OCI-LY1 (cell line): ENCODE data around the gene OAF.

ENCODE experiments used
- H2AFZ ChIP-seq: fragments of 200-600 bp; sonication (generic), shearing (Covaris generic); 2 replicates; pipeline ENCODE4 v1.6.0; 2014; ENCODE audit warnings: antibody characterized with exemption, mild to moderate bottlenecking, low read length
- H3F3A ChIP-seq: fragments of 200-600 bp; sonication (generic), shearing (Covaris generic); 2 replicates; pipeline ENCODE4 v1.6.0; 2014; ENCODE audit warnings: mild to moderate bottlenecking, antibody characterized with exemption, low read length, moderate library complexity; ENCODE audit not compliant: insufficient read depth
- H3K27ac ChIP-seq: fragments of 200-600 bp; sonication (generic); 2 replicates; pipeline ENCODE4 v1.5.1; 2014; ENCODE audit warnings: low read length, mixed run types, mild to moderate bottlenecking, low read depth; ENCODE audit not compliant: poor library complexity, severe bottlenecking
- H3K27me3 ChIP-seq: fragments of 200-600 bp; sonication (generic); 2 replicates; pipeline ENCODE4 v1.6.0; 2014; ENCODE audit warnings: antibody characterized with exemption, mild to moderate bottlenecking, low read length, moderate library complexity; ENCODE audit not compliant: insufficient read depth
- H3K36me3 ChIP-seq: fragments of 200-600 bp; sonication (generic); 2 replicates; pipeline ENCODE4 v1.6.1; 2014; ENCODE audit warnings: mild to moderate bottlenecking, antibody characterized with exemption, low read length, moderate library complexity, mixed read lengths; ENCODE audit not compliant: insufficient read depth
- H3K4me1 ChIP-seq: fragments of 200-600 bp; sonication (generic); 2 replicates; pipeline ENCODE4 v1.5.1; 2014; ENCODE audit warnings: mild to moderate bottlenecking, low read length, moderate library complexity; ENCODE audit not compliant: insufficient read depth, severe bottlenecking
- H3K4me2 ChIP-seq: fragments of 200-600 bp; sonication (generic), shearing (Covaris generic); 2 replicates; pipeline ENCODE4 v1.6.1; 2014; ENCODE audit warnings: low read length
- H3K4me3 ChIP-seq: fragments of 200-600 bp; sonication (generic); 2 replicates; pipeline ENCODE4 v1.5.1; 2014; ENCODE audit warnings: low read length, low read depth, mild to moderate bottlenecking, mixed read lengths; ENCODE audit not compliant: poor library complexity, severe bottlenecking
- H3K79me2 ChIP-seq: fragments of 200-600 bp; shearing (Covaris generic); 2 replicates; pipeline ENCODE4 v1.6.1; 2016; ENCODE audit warnings: mixed run types, low read length, mixed read lengths; ENCODE audit not compliant: insufficient read depth
- H3K9ac ChIP-seq: fragments of 200-600 bp; sonication (generic), shearing (Covaris generic); 2 replicates; pipeline ENCODE4 v1.6.1; 2014; ENCODE audit warnings: mild to moderate bottlenecking, low read length, mixed read lengths
- H3K9me2 ChIP-seq: fragments of 200-600 bp; sonication (generic), shearing (Covaris generic); 2 replicates; pipeline ENCODE4 v1.6.1; 2014; ENCODE audit warnings: low read depth, mild to moderate bottlenecking, low read length, mixed read lengths
- H3K9me3 ChIP-seq: fragments of 200-600 bp; shearing (Covaris generic); 2 replicates; pipeline ENCODE4 v1.6.1; 2014; ENCODE audit warnings: low read length, mixed read lengths
- H4K20me1 ChIP-seq: fragments of 200-600 bp; sonication (generic), shearing (Covaris generic); 2 replicates; pipeline ENCODE4 v1.6.0; 2016; ENCODE audit warnings: mild to moderate bottlenecking, low read length; ENCODE audit not compliant: insufficient read depth
- CTCF ChIP-seq: fragments of 200-600 bp; sonication (generic), shearing (Covaris generic); IDR thresholded peaks from 2 replicates; pipeline ENCODE4 v1.5.1; 2017; ENCODE audit warnings: mild to moderate bottlenecking, antibody characterized with exemption, low read length, moderate library complexity, mixed read lengths
- EZH2 ChIP-seq: fragments of 200-600 bp; sonication (generic), shearing (Covaris generic); IDR thresholded peaks from 2 replicates; pipeline ENCODE4 v1.8.0; 2017; ENCODE audit warnings: borderline replicate concordance, mixed run types, mild to moderate bottlenecking, antibody characterized with exemption, low read length, moderate library complexity, mixed read lengths

OAF gene

GRCh38 chr11:120235024-120235628 lies 24.3 kb downstream of the OAF start:
- Histone ChIP-seq H3K79me2 (no peaks in the 10 kb centered on the region), H3K4me3 (no peak overlapping the region), H3F3A (no peaks in the 10 kb centered on the region), H3K36me3 (no peaks in the 10 kb centered on the region), H3K27me3 (no peaks in the 10 kb centered on the region), H4K20me1 (no peaks in the 10 kb centered on the region), H2AFZ (no peak overlapping the region), H3K4me1 (no peaks in the 10 kb centered on the region), H3K4me2 (no peak overlapping the region), H3K9me2 (no peaks in the 10 kb centered on the region), H3K9me3 (no peaks in the 10 kb centered on the region), H3K27ac (no peak overlapping the region), H3K9ac (no peak overlapping the region)
- TF ChIP-seq EZH2 (no peak), CTCF (peak; percentile 76)

GRCh38 chr11:120236169-120237107 lies 25.6 kb downstream of the OAF start:
- Histone ChIP-seq H3K9ac (no peak overlapping the region), H3K4me3 (no peak overlapping the region), H3K27me3 (no peaks in the 10 kb centered on the region), H3F3A (no peaks in the 10 kb centered on the region), H3K36me3 (no peaks in the 10 kb centered on the region), H2AFZ (no peak overlapping the region), H3K9me2 (no peaks in the 10 kb centered on the region), H3K79me2 (no peaks in the 10 kb centered on the region), H3K4me1 (no peaks in the 10 kb centered on the region), H3K9me3 (no peaks in the 10 kb centered on the region), H3K4me2 (no peak overlapping the region), H4K20me1 (no peaks in the 10 kb centered on the region), H3K27ac (no peak overlapping the region)
- no peak for TF ChIP-seq CTCF
- no peak for TF ChIP-seq EZH2

DNA sequence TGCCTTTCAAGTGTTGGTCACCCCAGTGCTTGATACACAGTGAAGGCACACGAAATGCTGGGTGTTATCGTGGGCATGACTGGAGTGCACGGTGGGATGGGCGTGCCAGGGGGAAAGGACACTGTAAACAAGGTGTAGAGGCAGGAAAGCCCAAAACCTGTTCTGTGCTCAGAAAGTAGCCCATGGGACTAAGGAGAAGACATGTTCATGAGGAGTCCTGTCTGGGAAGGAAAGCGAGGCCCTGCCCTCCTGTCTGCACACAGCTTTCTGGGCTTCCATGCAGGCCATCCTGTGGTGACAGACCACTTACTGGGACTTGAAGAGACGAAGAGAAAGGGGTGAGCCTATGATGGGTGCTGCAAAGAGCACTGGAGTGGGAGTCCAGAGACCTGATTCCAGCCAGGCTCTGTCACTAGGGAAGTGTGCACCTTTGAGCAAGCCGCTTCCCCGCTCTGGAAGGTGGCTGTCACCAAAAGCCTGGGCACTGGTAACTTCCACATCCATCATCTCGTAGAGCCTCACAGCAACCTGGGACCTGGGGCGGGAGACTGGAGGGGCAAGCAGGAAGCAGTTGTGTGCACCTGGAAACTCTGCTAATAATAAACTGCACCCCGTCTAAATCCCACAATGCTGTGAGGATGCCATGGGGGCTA lies 28.3 kb downstream of the OAF start:
- Histone ChIP-seq H3K27me3 (no peaks in the 10 kb centered on the region), H3K4me1 (no peaks in the 10 kb centered on the region), H2AFZ (no peak overlapping the region), H3K9me3 (no peaks in the 10 kb centered on the region), H3K79me2 (no peaks in the 10 kb centered on the region), H3K4me2 (no peak overlapping the region), H3K9ac (no peak overlapping the region), H3F3A (no peaks in the 10 kb centered on the region), H3K9me2 (no peaks in the 10 kb centered on the region), H3K27ac (no peak overlapping the region), H4K20me1 (no peaks in the 10 kb centered on the region), H3K4me3 (no peak overlapping the region), H3K36me3 (no peaks in the 10 kb centered on the region)
- TF ChIP-seq CTCF (no peak), EZH2 (no peak)
